K562 (cell line): ENCODE measurements around the gene DNAH8.

Experiments used
- BCL6 ChIP-seq: fragments of 250-450 bp; sonication (Bioruptor Pico); IDR thresholded peaks from 2 replicates; pipeline ENCODE4 v1.4.0; 2020
- CBX8 ChIP-seq: fragments of 200-600 bp; sonication (generic); IDR thresholded peaks from 2 replicates; pipeline ENCODE4 v1.6.1; 2012; ENCODE audit warnings: borderline replicate concordance, mixed run types, low read depth, mild to moderate bottlenecking, moderate library complexity, mixed read lengths, low read length, control low read depth, inconsistent platforms; ENCODE audit not compliant: poor library complexity, severe bottlenecking; ENCODE audit errors: extremely low read depth
- POLR2A ChIP-seq: fragments of 450-650 bp; conservative IDR thresholded peaks from 2 replicates; pipeline ENCODE4 v1.6.1; 2016
- SAFB ChIP-seq: fragments of 200-400 bp; formaldehyde crosslinking; IDR thresholded peaks from 2 replicates; pipeline ENCODE4 v1.6.1; 2017; ENCODE audit warnings: low read depth, low read length, borderline replicate concordance
- SMARCC2 ChIP-seq: fragments of 450-650 bp; IDR thresholded peaks from 2 replicates; pipeline ENCODE4 v1.6.1; 2017; ENCODE audit warnings: antibody characterized with exemption, moderate library complexity, mild to moderate bottlenecking, low read depth
- TARDBP ChIP-seq: fragments of 450-650 bp; IDR thresholded peaks from 2 replicates; pipeline ENCODE4 v1.6.1; 2016
- ZNF561 ChIP-seq: fragments of 450-650 bp; formaldehyde crosslinking; conservative IDR thresholded peaks from 2 replicates; pipeline ENCODE4 v1.4.0; 2020; ENCODE audit warnings: mild to moderate bottlenecking, moderate library complexity
- ZNF589 ChIP-seq: fragments of 200-800 bp; sonication (Bioruptor generic); IDR thresholded peaks from 2 replicates; pipeline ENCODE4 v1.6.1; 2016; ENCODE audit warnings: low read depth, missing genetic modification characterization, missing compliant biosample characterization

GRCh38 chr6:38843798-38844197 is 128.7 kb downstream of the DNAH8 start:
- TF ChIP-seq SAFB, result no peak
- no peak for TF ChIP-seq BCL6 (CRISPR knock-in tag)
- TF ChIP-seq POLR2A, result no peak
- TF ChIP-seq CBX8, result no peak
- no peak for TF ChIP-seq SMARCC2
- no peak for TF ChIP-seq TARDBP
- TF ChIP-seq ZNF561, result no peak
- TF ChIP-seq ZNF589 (CRISPR knock-in tag), result no peak
